ENCODE results near the gene SNX3.

SNX3 gene

DNA sequence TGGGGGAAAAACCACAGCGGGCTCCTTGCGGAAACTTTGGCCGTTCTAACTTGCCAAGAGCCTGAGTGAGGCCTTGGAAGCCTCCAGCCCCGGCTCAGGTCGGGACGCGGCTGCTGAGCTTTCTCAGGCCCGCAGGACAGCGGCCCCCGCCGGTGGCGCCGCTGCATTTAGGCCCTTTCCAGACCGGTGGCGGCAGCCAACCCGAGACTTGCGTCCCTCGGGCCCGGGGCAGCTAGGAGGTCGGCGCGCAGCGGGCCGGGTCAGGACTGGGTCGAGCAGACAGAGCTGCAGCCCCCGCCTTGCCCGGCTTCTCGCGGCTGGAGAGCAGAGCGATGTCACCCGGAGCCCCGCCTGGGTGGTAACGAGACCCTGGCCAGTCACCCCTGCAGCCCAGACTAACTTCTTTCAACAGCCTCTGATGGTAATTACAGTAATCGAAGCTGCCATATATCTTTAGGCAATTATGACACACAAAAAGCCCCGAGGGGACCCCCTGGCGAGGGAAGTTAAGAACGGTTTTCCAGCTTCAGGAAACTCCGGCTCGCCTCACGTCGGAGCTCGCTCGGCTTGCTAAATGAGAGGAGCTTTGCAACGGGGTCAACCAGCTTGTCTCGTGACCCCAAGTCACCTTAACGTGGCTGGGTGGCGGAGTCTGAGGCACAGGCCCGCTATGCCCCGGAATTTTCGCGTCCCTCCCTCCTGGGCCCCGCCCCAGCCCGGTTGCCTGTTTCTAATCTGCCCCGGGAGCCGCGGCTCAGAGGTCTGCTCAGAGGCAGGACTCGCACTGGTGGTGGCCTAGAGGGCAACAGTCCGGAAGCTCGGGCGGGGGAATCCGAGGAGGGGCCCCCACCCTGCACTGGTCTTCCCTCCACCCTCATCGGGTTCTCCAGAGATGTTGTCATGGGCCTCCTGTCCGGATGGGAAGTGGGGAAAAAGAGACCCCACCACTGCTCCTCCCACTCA, 92.1 kb downstream of the SNX3 start:
- DNase-seq = no peak

DNA sequence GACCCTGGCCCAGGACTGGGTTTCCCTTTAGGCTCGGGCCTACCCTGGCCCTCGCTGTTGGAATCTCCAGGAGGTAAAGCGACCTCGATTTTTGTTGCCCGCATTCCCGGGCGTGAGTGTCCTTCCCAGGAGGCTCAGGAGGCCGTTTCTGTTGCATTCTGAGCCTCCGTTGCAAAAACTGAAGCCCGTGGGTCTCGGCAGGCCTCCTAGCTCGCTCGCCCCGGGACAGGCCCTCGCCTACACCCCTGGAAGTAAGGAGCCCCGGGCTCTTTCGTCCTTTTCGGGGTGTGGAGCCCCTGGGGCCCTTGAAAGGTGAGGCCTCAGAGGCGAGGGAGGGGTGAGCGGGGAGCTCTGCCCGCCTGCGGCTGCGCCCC, 92.8 kb downstream of the SNX3 start:
- no peak for DNase-seq

DNA sequence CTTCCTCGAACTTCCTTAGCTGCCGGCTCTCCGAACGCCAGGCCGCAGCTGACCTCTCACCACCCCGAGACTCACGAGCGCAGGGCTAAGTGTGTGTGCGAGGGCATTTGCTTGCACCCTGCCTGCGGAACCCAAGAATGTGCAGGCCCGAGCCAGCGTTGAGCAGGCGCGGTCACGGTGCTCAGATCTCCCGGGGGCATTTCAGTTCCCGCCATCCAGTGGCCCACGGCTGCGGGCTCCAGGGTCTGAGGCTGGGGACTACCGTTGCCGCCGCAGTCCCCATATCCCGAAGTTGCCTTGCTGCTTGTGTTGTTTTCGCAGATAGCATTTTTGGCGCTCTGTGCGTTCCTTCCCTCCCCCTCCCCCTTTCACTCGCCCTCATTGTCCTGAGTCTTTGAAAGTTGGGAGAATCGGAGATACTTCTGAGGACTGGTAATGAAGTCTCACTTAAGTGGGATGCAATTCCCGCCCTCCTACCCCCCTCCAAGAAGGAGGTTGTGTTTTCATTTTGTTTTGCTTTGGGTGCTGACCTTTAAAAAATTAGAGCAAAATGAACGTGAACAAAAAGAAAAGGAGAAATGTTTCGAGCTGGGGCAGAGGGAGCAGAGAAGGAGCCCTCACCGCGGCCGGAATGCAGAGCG, 93.3 kb downstream of the SNX3 start:
- DNase-seq = no peak

DNA sequence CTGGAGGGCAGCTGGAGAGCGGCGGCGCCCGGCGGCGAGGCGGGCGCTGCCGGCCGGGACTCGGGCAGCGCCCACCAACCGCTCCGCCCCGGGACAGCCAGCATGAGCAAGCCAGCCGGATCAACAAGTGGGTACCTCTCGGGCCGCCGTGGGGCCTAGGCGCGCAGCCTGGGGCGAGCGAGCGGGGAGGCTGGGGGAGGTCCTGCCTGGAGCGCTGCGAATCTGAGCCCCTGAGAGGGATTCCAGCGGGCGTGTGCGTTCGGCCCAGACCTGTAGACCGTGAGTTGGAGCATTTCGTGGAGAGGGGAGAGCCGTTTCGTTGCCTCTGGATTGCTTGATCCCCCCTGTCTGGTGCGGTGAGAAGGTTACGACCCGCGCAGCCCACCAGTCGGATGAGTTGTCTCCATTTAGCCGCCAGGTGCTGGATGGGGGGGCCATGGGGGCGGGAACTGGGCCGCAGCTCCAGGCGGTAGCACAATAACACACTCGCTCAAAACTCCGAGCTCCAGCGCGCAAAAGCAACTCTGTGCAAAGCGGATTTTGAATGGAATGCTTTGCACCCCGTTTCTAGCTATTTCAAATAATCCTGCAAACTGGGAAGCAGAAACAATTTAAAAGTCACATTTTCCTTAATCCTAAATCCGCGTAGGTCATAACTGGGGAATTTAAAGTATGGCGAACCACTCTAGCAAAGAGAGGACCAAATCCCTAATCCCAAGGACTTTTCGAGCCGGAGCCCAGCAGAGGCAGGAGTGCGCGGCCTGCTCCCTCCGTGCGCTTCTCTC, 94.0 kb downstream of the SNX3 start:
- DNase-seq = no peak

DNA sequence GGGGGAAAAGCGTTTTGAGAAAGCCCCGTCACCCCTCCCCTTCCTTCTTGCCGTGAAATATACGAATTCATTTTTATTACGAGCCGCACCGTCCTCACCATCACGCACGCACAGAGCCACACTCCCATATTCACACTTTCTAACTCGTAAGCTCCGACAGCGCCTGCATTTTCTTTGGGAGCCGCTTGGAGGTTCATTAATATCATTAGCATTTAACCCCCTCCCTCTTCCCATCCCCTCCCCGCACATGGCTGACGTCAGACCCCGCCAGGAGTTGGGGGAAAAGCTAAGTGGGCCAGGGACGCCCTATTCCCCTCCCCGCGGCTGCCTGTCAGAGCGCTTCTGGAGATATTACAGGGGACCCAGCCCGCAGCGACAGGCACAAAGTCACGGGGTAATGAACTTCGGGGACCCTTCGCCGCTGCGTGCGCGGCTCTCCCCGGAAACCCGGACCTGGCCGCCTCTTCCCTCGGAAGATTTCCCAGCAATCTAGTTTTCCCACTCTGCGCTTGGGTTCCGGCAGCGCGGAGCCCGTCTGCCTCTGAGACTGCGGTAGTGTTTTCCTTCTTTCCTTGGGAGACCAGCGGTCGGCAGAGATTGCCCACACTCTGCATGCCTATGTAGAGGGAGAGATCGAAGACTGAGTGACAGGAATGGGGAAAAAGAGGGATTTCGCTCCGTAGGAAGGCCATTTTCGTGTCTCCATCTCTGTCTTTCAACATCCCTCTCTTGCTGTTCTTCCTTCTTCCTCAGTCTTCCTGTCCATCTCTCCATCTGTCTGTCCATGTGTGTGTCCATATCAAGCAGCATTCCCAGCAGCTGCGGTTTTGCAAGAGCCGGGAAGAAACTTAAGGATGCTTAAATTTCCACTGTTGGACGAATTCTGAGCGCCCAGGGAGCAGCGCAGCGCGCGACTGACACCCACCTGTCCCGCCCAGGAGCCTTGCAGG, 94.9 kb downstream of the SNX3 start, which contains the start of gene NR2E1:
TSS of gene NR2E1 (plus strand) at position 309 of the 950 bp plus-strand sequence. CDS start 744 bp downstream, outside the sequence.
- DNase-seq = no peak

DNA sequence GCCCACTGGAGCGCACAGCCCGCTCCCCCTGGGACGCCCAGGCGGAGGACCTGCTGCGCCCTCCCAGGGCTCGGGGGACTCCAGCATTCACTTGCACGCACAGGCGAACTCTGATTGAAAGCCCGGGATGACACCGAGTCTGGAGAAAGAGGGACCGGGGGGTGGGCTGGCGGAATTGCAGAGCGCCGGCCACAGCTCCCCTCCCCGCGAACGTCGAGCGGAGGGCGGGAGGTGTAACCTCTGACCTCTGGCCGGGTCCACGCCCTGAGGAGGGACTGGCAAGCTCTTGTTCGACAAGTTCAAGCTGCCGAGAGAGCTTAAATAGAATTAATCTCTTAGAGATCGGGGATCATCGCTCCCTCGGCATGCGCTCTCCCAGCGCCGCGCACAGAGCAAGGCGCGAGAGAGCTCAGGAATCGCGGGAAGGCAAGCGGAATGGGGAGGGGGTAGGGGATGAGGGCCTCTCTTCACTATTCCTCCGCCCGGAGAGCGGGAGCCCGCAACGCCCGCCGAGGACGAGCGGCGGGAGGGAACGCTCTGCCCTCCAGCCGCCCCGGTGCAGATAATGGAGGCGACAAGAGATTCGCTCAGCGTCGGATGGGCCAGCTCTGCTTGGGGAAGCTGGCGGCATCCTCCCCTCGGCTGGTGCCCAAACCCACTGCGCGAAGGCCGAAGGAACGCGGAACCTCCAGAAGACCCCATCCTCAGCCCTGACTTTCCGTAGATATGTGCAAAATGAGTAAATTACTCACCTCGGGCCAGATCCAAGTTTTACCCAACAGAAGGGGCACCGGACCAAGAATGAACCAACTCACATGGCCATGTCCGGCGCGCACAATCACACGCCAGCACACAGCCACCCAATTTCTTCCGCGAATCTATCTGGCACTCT, 95.8 kb downstream of the SNX3 start:
- DNase-seq = no peak

DNA sequence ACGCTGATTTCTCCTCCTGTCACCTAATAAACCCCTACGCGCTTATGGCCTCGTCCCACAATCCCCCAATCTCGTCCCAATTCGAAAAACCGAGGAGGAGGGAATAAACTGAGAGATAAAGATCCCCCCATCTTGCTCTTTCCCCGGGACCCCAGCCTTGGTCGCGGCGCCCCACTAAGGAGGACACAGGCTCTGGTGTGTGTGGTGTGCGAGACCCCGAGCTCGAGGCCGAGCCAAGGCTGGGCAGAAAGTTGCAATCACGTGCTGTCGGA, 96.4 kb downstream of the SNX3 start:
- no peak for DNase-seq

DNA sequence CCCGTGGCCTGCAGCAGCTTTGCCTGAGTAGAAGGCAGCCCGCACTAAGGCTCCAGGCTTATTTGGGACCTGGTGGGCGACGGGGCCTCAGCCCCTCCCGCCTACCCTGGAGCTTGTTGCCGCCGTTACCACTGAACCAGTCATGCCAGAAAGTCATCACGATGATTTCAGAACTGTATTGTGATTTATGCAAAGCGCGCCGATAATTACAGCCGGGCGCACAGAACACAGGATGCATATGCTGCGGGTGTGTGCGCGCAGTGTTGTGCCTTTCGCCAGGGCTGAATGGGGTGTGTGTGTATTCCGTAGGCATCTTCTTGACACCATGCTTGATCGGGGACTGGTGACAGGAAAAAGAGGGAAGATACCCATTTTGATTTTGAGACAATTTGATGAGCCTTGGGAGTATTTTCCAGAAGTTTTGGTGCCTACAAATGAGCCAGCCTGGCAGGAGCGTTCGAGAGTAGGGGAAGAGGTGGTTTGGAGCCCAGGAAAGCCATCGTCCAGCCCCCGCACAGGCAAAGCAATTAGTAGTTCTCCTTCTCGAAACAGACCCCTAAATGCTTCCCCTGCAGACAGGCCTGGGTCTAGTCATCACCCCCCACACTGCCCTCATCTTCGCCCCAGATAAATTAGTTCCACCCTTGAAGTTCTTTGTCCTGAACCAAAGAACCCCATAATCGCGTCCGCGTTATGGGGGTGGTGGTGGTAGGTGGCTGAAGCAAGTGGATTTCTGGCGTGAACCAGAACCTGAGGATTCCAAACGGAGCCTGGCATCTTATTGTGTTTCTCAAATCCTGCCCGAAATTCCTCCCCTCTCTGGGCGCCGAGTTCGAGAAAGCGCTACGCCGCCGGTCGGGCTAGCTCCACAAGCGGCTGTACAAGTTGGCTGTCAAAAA, 96.9 kb downstream of the SNX3 start:
- DNase-seq = no peak

DNA sequence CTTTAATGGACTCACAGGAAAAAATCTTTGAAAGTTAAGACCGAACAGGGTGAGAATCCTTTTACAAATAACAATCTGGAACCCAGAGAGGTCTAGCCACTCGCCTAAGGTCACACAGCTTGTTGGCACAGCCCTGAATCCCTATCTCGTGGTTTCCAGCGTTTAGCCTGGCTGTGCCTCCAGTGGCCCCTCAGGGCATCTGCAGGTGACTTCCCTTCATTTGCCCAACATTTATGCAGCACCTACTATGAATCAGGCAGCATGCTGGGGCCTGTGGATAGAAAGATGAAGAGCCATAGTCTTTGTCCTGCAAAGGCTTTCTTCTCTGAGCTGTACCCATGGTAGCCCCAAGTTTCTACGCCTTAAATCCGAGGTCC, 97.6 kb downstream of the SNX3 start:
- no peak for DNase-seq

DNA sequence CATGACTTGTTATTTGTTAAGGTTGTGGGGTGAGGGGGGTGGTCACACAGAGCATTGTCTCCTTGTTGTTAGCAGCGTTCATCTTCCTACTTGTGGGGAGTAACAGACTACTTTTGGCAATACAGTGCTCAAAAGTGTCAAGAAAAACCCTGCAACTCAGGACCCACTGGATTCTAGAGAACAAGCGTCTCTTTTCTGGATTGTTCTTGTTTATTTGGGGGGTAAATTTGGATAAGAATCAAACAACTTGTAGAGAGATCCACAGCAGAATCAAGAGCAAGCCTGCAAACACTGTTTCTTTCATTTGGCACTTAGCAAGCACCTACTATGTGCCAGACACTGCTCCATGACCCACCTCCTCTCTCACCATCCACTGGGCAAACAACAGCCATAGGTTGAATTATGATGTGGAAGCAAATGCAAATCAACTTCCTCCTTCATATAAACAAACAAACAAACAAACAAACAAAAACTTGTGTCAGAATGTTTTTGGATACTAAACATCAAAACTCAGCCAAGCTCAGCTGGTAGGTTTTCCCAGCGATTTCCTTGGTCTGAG, 99.0 kb downstream of the SNX3 start:
- no peak for DNase-seq

Data from NCI-H1092 treated with DMSO at 0.1 percent for 48 hours (cell line).